Measurements from ENCODE around the gene PCGF1. TPM values are rescaled to one million over a fixed set of nuclear protein-coding genes. Genes with fewer than 3 reads are reported as not detected.

Gene PCGF1
- total and polyA plus RNA-seq, 9 of the 15 experiments (the other 6 are each of a cell fraction or from before 2014, with no cell fraction given): 20.3 to 45.7 (median 29.3) TPM

GRCh38 chr2:74464406-74464805, 43.1 kb downstream of the PCGF1 start (continued):
- TF ChIP-seq MGA (IDR thresholded peaks at IDR 0.05) (peak; percentile 42), KLF13 (tag; IDR thresholded peaks at IDR 0.05; ENCODE audit: borderline replicate concordance, low read depth) (no peak), COPS2 (conservative IDR thresholded peaks at IDR 0.05) (no peak), TEAD1 (CRISPR knock-in tag; IDR thresholded peaks at IDR 0.05) (no peak), ZNF408 (CRISPR knock-in tag; IDR thresholded peaks at IDR 0.05; ENCODE audit: low read depth) (no peak), E2F6 (IDR thresholded peaks at IDR 0.05; ENCODE audit: borderline replicate concordance in 1 of 2, extremely low read depth in 1 of 2, insufficient read depth in 1 of 2, insufficient read length in 1 of 2, low read depth in 1 of 2, low read length in 1 of 2, poor library complexity in 1 of 2, severe bottlenecking in 1 of 2) (peak in 1 of 2 experiments; percentile 63)

Data from K562 (cell line).